Kidney epithelial cell (primary cell): ENCODE data around the gene LRP8. TPM values are rescaled to one million over a fixed set of nuclear protein-coding genes. Genes with fewer than 3 reads are reported as not detected.

Experiments
- DNase-seq: peaks from one replicate; pipeline ENCODE4 v3.0.0-alpha.2; 2010; ENCODE audit warnings: low read depth
- H3K27me3 ChIP-seq: 2 replicates; pipeline ENCODE4 v1.6.0; 2011; ENCODE audit warnings: low read length; ENCODE audit not compliant: control insufficient read depth, insufficient read depth
- H3K36me3 ChIP-seq: 2 replicates; pipeline ENCODE4 v1.5.1; 2011; ENCODE audit warnings: low read length; ENCODE audit not compliant: control insufficient read depth, insufficient read depth
- H3K4me3 ChIP-seq: 2 replicates; pipeline ENCODE4 v1.5.1; 2011; ENCODE audit warnings: low read depth, mild to moderate bottlenecking, control low read depth, low read length
- CTCF ChIP-seq: IDR thresholded peaks from 2 replicates; pipeline ENCODE4 v1.5.1; 2011; ENCODE audit warnings: mild to moderate bottlenecking, moderate library complexity, low read length, control low read depth, inconsistent platforms; ENCODE audit not compliant: insufficient read depth, poor library complexity, severe bottlenecking
- total RNA-seq: library from RNA; depleted of rRNA; stranded (reverse); fragments of >200 nt; gene quantifications from 2 replicates; pipeline ENCODE4 v1.2.3, GENCODE V29; 2015

LRP8 gene
- total RNA-seq, 1 donor from 2014 or later = 7.5 TPM

DNA sequence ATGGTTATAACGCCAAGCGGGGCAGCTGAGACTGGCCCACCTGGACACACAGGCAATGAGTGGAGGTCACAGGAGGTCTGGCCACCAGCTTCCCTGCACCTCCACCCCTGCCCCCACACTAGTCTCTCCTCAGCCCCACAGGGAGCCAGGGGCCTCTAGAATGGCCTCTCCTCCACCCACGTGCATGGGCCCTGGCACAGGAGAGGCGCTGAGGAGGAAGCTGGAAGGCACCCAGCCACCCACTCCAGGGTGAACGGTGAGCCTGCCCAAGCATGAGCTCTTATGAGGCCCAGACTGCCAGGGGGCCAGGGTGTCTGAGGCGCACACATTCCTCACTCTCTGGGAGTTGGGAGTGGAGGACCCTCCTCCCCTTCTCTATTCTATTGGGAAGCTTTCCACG is 22.2 kb downstream of the LRP8 start:
- no peak overlapping the region for H3K4me3 ChIP-seq
- no peak for DNase-seq
- H3K36me3 ChIP-seq = peaks cover 1% of the 10 kb centered on the region
- H3K27me3 ChIP-seq = no peaks in the 10 kb centered on the region
- no peak for TF ChIP-seq CTCF

- no peak for TF ChIP-seq CTCF
- Histone ChIP-seq H3K27me3 (no peaks in the 10 kb centered on the region), H3K36me3 (peaks cover 1% of the 10 kb centered on the region), H3K4me3 (no peak overlapping the region)
- DNase-seq = no peak
Observed at GRCh38 chr1:53304527-53304926, 23.3 kb downstream of the LRP8 start.

GRCh38 chr1:53303726-53304515 is 23.9 kb downstream of the LRP8 start:
- H3K36me3 ChIP-seq = peaks cover 1% of the 10 kb centered on the region
- no peak for TF ChIP-seq CTCF
- DNase-seq = no peak
- no peak overlapping the region for H3K4me3 ChIP-seq
- no peaks in the 10 kb centered on the region for H3K27me3 ChIP-seq

- H3K36me3 ChIP-seq = peaks cover 1% of the 10 kb centered on the region
- H3K4me3 ChIP-seq = no peak overlapping the region
- TF ChIP-seq CTCF = no peak
- no peak for DNase-seq
- no peaks in the 10 kb centered on the region for H3K27me3 ChIP-seq
Observed at GRCh38 chr1:53303243-53303642, 24.6 kb downstream of the LRP8 start.

DNA sequence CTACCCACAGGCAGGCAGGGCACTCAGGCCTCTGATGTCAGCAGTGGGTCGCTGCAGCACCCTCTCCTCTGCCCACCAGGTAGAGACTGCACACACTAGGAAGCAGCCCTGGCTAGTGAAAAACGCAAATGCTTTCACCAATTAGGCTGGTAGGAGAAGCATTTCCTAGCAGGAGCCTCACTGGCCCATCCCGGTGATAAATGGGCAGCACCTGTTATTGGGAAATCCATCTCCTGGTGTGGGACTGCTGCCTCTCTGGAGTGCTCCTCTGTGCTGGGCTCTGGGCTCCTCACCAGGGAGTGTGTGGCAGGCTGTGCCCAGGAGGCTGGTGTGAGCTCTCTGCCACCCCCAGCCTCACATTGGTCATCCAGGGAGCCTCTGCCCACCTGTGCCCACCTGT is 28.6 kb downstream of the LRP8 start:
- no peaks in the 10 kb centered on the region for H3K27me3 ChIP-seq

More for the DNA sequence above, 28.6 kb downstream of the LRP8 start:
- TF ChIP-seq CTCF = no peak
- DNase-seq = no peak
- H3K4me3 ChIP-seq = no peak overlapping the region
- H3K36me3 ChIP-seq = no peaks in the 10 kb centered on the region
